A549 (cell line): ENCODE data around the gene GRAMD1A. TPM values are rescaled to one million over a fixed set of nuclear protein-coding genes. Genes with fewer than 3 reads are reported as not detected.
A peak's percentile ranks its signal among the peaks of the same experiment; 100 is the strongest.

Experiments used
- ATAC-seq, 2 experiments: fragments of 200-7000 bp in 1 of 2; fragments of >200 bp in 1 of 2; cut with Nextera tagmentation in 1 of 2; cut with Tn5 transposase in 1 of 2; 3 replicates each; pipeline versions ENCODE4 v1.8.0 to v1.9.1; 2018 to 2020; ENCODE audit warnings: mild to moderate bottlenecking in 1 of 2, moderate library complexity in 1 of 2
- CTCF ChIA-PET: fragments of 300-600 bp; sonication (Branson Sonifier 250); formaldehyde crosslinking; extraction: SDS; loops from one replicate; lab custom pipeline; 2021; ENCODE audit warnings: antibody characterized with exemption, inconsistent platforms; lab: Yijun Ruan, JAX
- POLR2A ChIA-PET: fragments of 350-600 bp; formaldehyde crosslinking; extraction: SDS; loops from one replicate; lab custom pipeline; 2021; ENCODE audit warnings: antibody characterized with exemption, inconsistent platforms; lab: Yijun Ruan, JAX
- DNase-seq, 2 experiments: peaks; one replicate each; pipeline versions ENCODE4 v3.0.0 to v3.0.0-alpha.2; 2011 to 2016; ENCODE audit warnings: low read depth in 1 of 2, low spot score in 1 of 2
- FAIRE-seq: peaks from 2 replicates; lab custom pipeline; 2011; peaks lifted over from hg19 to GRCh38; lab: Jason Lieb, UNC
- H3K27ac ChIP-seq, 2 experiments: fragments of >200 bp; sonication (Bioruptor Twin); formaldehyde crosslinking; 3 replicates each; pipeline ENCODE4 v1.5.1; 2016 to 2017
- H3K4me1 ChIP-seq: fragments of >200 bp; sonication (Bioruptor Twin); formaldehyde crosslinking; 3 replicates; pipeline ENCODE4 v1.6.1; 2016
- H3K4me2 ChIP-seq: fragments of >200 bp; sonication (Bioruptor Twin); formaldehyde crosslinking; 3 replicates; pipeline ENCODE4 v1.6.1; 2016
- H3K4me3 ChIP-seq: fragments of >200 bp; sonication (Bioruptor Twin); formaldehyde crosslinking; 3 replicates; pipeline ENCODE4 v1.5.1; 2016
- H3K9me3 ChIP-seq: fragments of >200 bp; sonication (Bioruptor Twin); formaldehyde crosslinking; 3 replicates; pipeline ENCODE4 v1.6.1; 2016
- BCL3 ChIP-seq: fragments of >200 bp; sonication (Bioruptor Twin); formaldehyde crosslinking; IDR thresholded peaks from 3 replicates; pipeline ENCODE4 v1.6.1; 2016
- CBX8 ChIP-seq: fragments of 200-600 bp; sonication (generic); IDR thresholded peaks from 2 replicates; pipeline ENCODE4 v1.6.1; 2016
- CHD2 ChIP-seq: fragments of 150-350 bp; IDR thresholded peaks from 2 replicates; pipeline ENCODE4 v1.6.1; 2014; ENCODE audit warnings: low read length; ENCODE audit not compliant: partially characterized antibody
- CHD4 ChIP-seq: fragments of 200-600 bp; sonication (generic); IDR thresholded peaks from 2 replicates; pipeline ENCODE4 v1.6.1; 2016; ENCODE audit warnings: antibody characterized with exemption, mild to moderate bottlenecking, borderline replicate concordance
- CTCF ChIP-seq: fragments of >200 bp; sonication (Bioruptor Twin); formaldehyde crosslinking; IDR thresholded peaks from 3 replicates; pipeline ENCODE4 v1.5.1; 2016
- EHF ChIP-seq: fragments of 250-450 bp; sonication (Bioruptor Pico); IDR thresholded peaks from 2 replicates; pipeline ENCODE4 v1.5.0; 2020; ENCODE audit warnings: mild to moderate bottlenecking
- ELK1 ChIP-seq: fragments of 150-350 bp; IDR thresholded peaks from 2 replicates; pipeline ENCODE4 v1.6.1; 2014; ENCODE audit warnings: low read depth, mild to moderate bottlenecking, low read length
- EP300 ChIP-seq, 2 experiments: fragments of >200 bp; sonication (Bioruptor Twin); formaldehyde crosslinking; IDR thresholded peaks; 2 replicates in 1 of 2; 3 replicates in 1 of 2; pipeline ENCODE4 v1.6.1; 2016 to 2017
- FOSL2 ChIP-seq, 2 experiments: fragments of 450-650 bp in 1 of 2; fragments of >200 bp in 1 of 2; sonication (Bioruptor Twin) in 1 of 2; formaldehyde crosslinking; IDR thresholded peaks; 2 replicates each; pipeline versions ENCODE4 v1.5.0 to v1.6.1; 2016 to 2020; ENCODE audit warnings: mild to moderate bottlenecking in 1 of 2, moderate library complexity in 1 of 2
- HDAC2 ChIP-seq: fragments of 200-600 bp; sonication (generic); IDR thresholded peaks from 2 replicates; pipeline ENCODE4 v1.6.1; 2016
- JUNB ChIP-seq: fragments of >200 bp; sonication (Bioruptor Twin); formaldehyde crosslinking; IDR thresholded peaks from 2 replicates; pipeline ENCODE4 v1.6.1; 2016
- KDM5A ChIP-seq: fragments of 200-600 bp; sonication (generic); IDR thresholded peaks from 2 replicates; pipeline ENCODE4 v1.6.1; 2016; ENCODE audit warnings: antibody characterized with exemption, mild to moderate bottlenecking
- NFE2L2 ChIP-seq: fragments of 150-350 bp; conservative IDR thresholded peaks from 2 replicates; pipeline ENCODE4 v1.6.1; 2014; ENCODE audit warnings: low read length
- POLR2AphosphoS2 ChIP-seq: conservative IDR thresholded peaks from 2 replicates; pipeline ENCODE4 v1.6.1; 2012; ENCODE audit warnings: low read length, improper control_type of control experiment, inconsistent platforms
- REST ChIP-seq: fragments of 200-600 bp; sonication (generic); IDR thresholded peaks from 2 replicates; pipeline ENCODE4 v1.6.1; 2016; ENCODE audit warnings: antibody characterized with exemption, mild to moderate bottlenecking, moderate library complexity
- RFX5 ChIP-seq: fragments of 450-650 bp; IDR thresholded peaks from 2 replicates; pipeline ENCODE4 v1.7.1; 2014; ENCODE audit warnings: antibody characterized with exemption, mild to moderate bottlenecking, moderate library complexity
- SMC3 ChIP-seq: fragments of >200 bp; sonication (Bioruptor Twin); formaldehyde crosslinking; IDR thresholded peaks from 3 replicates; pipeline ENCODE4 v1.6.1; 2018; ENCODE audit warnings: inconsistent platforms
- ZFP36 ChIP-seq: fragments of 450-650 bp; IDR thresholded peaks from 2 replicates; pipeline ENCODE4 v1.6.1; 2014; ENCODE audit warnings: borderline replicate concordance; ENCODE audit not compliant: partially characterized antibody
- WGBS: methylation state at CpG from one replicate; pipeline ENCODE4 v1.1.6; 2017; ENCODE audit errors: missing lambda C conversion rate; 5-methylcytosine and 5-hydroxymethylcytosine counted together
- polyA plus RNA-seq, 4 experiments: library from polyadenylated mRNA; depleted of rRNA in 3 of 4; stranded (reverse); fragments of >200 nt; fragmentation: RNase III in 1 of 4; extraction: RNeasy Plus Mini Kit Qiagen cat#74134 plus additional on column Dnase treatment in 1 of 4; gene quantifications; 2 replicates in 3 of 4; 3 replicates in 1 of 4; pipeline ENCODE4 v1.2.3, GENCODE V29; 2011 to 2017

GRAMD1A gene
- polyA plus RNA-seq, 2 of the 4 experiments (the other 2 are of a cell fraction): 128 to 184 TPM

- TF ChIP-seq CHD4: no peak
- no peak for TF ChIP-seq RFX5
- no peak for TF ChIP-seq EP300 (IDR thresholded peaks at IDR 0.05)
- TF ChIP-seq FOSL2 (IDR thresholded peaks at IDR 0.05): no peak
- 0 out of 2 replicates have a peak, but pooled peaks have one; percentile 13 for TF ChIP-seq FOSL2 (CRISPR knock-in tag; IDR thresholded peaks at IDR 0.05)
- TF ChIP-seq CHD2: no peak
Observed at GRCh38 chr19:35009424-35010415, 9.6 kb downstream of the GRAMD1A start (continued).

GRCh38 chr19:35011091-35011689 lies 11.1 kb downstream of the GRAMD1A start:
- TF ChIP-seq BCL3: peak; percentile 25; the same call in 1 of the 3 replicates
- no peak for TF ChIP-seq KDM5A
- no peaks in the 10 kb centered on the region for H3K9me3 ChIP-seq
- POLR2A ChIA-PET: interaction anchor here (1.0 to 2.1 kb wide), 2 partner anchors 10 kb away, joined by 3 to 7 read pairs; no protein-coding TSS in a partner anchor
- ATAC-seq (no peak), FAIRE-seq (no peak), DNase-seq (no peak)
- H3K27ac ChIP-seq: peak overlapping the region in 1 of 2 experiments; percentile 42; a peak in 3 of 6 replicates
- no peak overlapping the region for H3K4me3 ChIP-seq
- H3K4me2 ChIP-seq: no peak overlapping the region
- CTCF ChIA-PET: interaction anchor here (5.3 to 61.4 kb wide), 3 partner anchors 1 to 33 kb away, joined by 29 to 1860 read pairs (median 1860); partner anchors contain the start of genes GRAMD1A, SCN1B and ZNF792
- peaks cover 43% of the 10 kb centered on the region for H3K4me1 ChIP-seq
- 94% methylated on average over 13 of the region's 13 CpGs for WGBS

GRCh38 chr19:35011737-35012682 lies 11.9 kb downstream of the GRAMD1A start:
- WGBS: 92% methylated on average over 18 of the region's 18 CpGs
- no peak for ATAC-seq
- ChIA-PET CTCF (interaction anchor here (0.6 to 61.4 kb wide), 10 partner anchors 0 to 722 kb away, joined by 3 to 1860 read pairs (median 7); partner anchors contain the start of genes GRAMD1A, SCN1B and ZNF792), POLR2A (interaction anchor here (0.6 to 2.1 kb wide), 2 partner anchors 11 to 40 kb away, joined by 6 to 7 read pairs; no protein-coding TSS in a partner anchor)
- no peak overlapping the region for H3K4me3 ChIP-seq
- H3K9me3 ChIP-seq: no peaks in the 10 kb centered on the region
- no peak overlapping the region for H3K4me2 ChIP-seq
- peaks cover 38% of the 10 kb centered on the region for H3K4me1 ChIP-seq
- no peak for DNase-seq
- FAIRE-seq: peak; percentile 56
- peak overlapping the region; percentile 2 to 42; a peak in 4 of 6 replicates for H3K27ac ChIP-seq
- TF ChIP-seq SMC3 (no peak), CHD2 (no peak), CTCF (no peak), CBX8 (no peak), NFE2L2 (no peak), ZFP36 (no peak), ELK1 (no peak), HDAC2 (no peak), EHF (CRISPR knock-in tag) (no peak), POLR2AphosphoS2 (no peak), JUNB (no peak), REST (no peak), KDM5A (no peak)
